ENCODE data around the gene CD247. TPM values are rescaled to one million over a fixed set of nuclear protein-coding genes. Genes with fewer than 3 reads are reported as not detected.

Gene CD247
- total RNA-seq, 1 donor from 2014 or later, result 9.8 TPM

DNA sequence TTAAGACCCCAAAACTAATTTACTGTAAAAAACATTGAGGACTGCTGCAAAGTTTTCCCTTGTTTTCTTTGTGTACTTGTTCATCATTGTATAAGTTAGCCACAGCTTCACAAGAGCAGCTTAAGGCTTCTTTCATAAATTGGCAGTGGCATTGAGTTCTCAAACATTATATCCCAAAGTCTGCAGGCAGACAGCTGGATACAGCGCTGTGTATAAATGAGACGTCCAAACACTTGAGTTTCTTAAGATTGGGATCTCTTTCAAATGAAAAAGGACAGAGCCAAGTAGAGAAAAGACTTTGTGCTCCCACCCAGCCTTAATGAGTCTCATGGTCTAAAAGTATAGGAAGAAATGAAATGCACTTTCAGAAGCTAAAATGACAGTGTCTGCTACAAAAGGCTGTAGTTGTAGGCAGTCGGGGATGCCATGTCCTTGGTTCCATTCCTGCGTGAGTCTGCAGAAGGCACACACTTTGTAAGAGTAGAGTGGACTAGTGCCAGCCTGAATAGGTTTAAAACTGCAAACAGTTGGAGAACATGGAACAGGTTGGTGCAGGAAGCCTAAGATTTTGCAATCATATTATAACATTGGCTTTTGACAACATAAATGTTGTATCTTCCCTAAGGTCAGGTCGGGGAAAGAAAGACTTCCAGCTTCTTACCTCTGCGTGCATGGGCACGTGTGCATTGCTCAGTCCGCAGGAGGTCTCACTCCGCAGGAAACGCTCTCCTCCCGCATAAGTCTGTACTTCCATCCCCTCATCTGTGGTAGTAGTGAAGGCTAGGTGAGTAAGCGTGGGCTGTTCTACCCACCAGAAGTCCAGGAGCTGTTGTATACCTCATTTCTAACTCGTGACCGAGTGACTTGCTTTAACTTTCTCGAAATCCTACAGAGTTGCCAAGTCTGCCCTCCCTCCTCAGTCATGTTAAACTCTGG, 94.4 kb downstream of the CD247 start:
- intact Hi-C loops (cut with DNase I), result no loop called here
- DNase-seq (ENCODE audit: extremely low spot score in 2 of 2), result no peak
- no peaks in the 10 kb centered on the region for H3K36me3 ChIP-seq
- TF ChIP-seq POLR2A (IDR thresholded peaks at IDR 0.05) (no peak), POLR2AphosphoS5 (IDR thresholded peaks at IDR 0.05; ENCODE audit: insufficient read depth in 1 of 2, low read depth in 1 of 2) (no peak)
- TF ChIP-seq, protein P1, sequence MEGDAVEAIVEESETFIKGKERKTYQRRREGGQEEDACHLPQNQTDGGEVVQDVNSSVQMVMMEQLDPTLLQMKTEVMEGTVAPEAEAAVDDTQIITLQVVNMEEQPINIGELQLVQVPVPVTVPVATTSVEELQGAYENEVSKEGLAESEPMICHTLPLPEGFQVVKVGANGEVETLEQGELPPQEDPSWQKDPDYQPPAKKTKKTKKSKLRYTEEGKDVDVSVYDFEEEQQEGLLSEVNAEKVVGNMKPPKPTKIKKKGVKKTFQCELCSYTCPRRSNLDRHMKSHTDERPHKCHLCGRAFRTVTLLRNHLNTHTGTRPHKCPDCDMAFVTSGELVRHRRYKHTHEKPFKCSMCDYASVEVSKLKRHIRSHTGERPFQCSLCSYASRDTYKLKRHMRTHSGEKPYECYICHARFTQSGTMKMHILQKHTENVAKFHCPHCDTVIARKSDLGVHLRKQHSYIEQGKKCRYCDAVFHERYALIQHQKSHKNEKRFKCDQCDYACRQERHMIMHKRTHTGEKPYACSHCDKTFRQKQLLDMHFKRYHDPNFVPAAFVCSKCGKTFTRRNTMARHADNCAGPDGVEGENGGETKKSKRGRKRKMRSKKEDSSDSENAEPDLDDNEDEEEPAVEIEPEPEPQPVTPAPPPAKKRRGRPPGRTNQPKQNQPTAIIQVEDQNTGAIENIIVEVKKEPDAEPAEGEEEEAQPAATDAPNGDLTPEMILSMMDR (IDR thresholded peaks at IDR 0.05), result no peak
- H3K4me3 ChIP-seq, result no peak overlapping the region
- no peaks in the 10 kb centered on the region for H3K9me3 ChIP-seq
- no peaks in the 10 kb centered on the region for H3K27me3 ChIP-seq
- peaks cover 21% of the 10 kb centered on the region for H3K4me1 ChIP-seq
- H3K27ac ChIP-seq, result no peak overlapping the region

DNA sequence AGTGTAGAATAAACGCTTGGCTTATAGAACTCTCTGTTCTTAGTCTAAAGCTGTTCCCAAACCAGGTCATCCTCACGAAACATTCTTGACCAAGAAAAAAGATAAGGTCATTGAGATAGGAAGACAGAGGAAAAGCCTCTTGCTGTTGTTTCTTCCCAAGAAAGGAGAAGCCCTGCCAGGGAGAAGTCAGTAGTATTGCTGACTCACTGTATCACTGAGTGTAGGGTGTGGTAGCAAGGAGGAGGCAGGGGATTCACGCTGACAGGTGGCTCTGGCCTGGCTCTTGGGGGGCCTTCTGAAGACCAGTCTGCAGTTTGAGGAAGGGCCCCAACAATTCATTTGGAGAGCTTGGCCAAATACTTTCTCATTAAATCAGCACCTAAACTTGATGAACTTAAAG, 97.8 kb downstream of the CD247 start:
- DNase-seq (ENCODE audit: extremely low spot score in 2 of 2), result no peak
- intact Hi-C loops (cut with DNase I), result no loop called here
- no peaks in the 10 kb centered on the region for H3K27me3 ChIP-seq
- H3K36me3 ChIP-seq, result peaks cover 0 to 13% of the 10 kb centered on the region in 2 donors
- no peak overlapping the region for H3K4me3 ChIP-seq
- no peaks in the 10 kb centered on the region for H3K9me3 ChIP-seq
- H3K4me1 ChIP-seq, result peaks cover 10% of the 10 kb centered on the region
- H3K27ac ChIP-seq, result no peak overlapping the region
- TF ChIP-seq POLR2A (IDR thresholded peaks at IDR 0.05), result no peak
- TF ChIP-seq, protein P1 (IDR thresholded peaks at IDR 0.05), result no peak
- no peak for TF ChIP-seq POLR2AphosphoS5 (IDR thresholded peaks at IDR 0.05; ENCODE audit: insufficient read depth in 1 of 2, low read depth in 1 of 2)

DNA sequence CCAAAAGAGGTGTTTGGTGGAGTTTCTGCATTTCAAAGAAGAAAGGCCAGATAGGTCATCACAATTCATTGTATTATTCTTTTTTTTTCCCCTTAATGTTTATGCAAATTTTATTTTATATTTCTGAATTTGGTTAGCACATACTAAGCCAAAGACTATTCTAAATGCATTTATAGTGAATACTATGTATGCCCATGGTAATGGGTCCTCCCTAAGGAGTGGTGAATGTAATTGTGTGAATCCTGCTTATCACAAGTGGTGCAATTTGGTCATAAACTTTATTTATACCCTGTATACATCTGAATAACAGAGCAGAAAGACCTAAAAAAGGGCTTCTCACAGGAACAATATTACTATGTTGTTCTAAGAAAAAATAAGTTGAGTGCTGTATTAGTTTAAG, 99.1 kb downstream of the CD247 start:
- Histone ChIP-seq H3K27me3 (no peaks in the 10 kb centered on the region), H3K27ac (no peak overlapping the region), H3K4me1 (peaks cover 10% of the 10 kb centered on the region), H3K9me3 (no peaks in the 10 kb centered on the region), H3K36me3 (peaks cover 0 to 13% of the 10 kb centered on the region in 2 donors), H3K4me3 (no peak overlapping the region)
- intact Hi-C loops (cut with DNase I), result no loop called here
- no peak for TF ChIP-seq POLR2AphosphoS5 (IDR thresholded peaks at IDR 0.05; ENCODE audit: insufficient read depth in 1 of 2, low read depth in 1 of 2)
- TF ChIP-seq, protein P1 (IDR thresholded peaks at IDR 0.05), result no peak
- no peak for TF ChIP-seq POLR2A (IDR thresholded peaks at IDR 0.05)
- no peak for DNase-seq (ENCODE audit: extremely low spot score in 2 of 2)

DNA sequence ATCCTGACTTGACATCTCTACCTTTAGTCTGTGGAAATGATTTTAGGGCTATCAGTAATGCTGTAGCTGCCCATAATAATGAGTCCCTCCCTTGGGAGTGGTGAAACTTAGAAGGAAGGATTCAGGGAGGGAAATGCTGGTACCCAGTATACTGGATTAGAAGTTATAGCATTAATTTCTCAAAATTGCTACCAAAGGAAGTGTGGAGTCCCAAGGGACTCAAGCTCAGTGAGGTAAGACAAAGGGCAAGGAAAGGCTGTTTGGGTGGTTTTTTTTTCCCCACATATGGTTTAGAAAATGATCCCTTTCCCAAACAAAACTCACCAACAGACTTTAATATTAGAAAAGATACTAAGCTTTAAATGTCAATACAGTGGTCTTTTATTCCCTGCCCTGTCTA, 99.9 kb downstream of the CD247 start:
- H3K9me3 ChIP-seq, result no peaks in the 10 kb centered on the region
- peaks cover 4% of the 10 kb centered on the region for H3K4me1 ChIP-seq
- intact Hi-C loops (cut with DNase I), result no loop called here
- H3K36me3 ChIP-seq, result peaks cover 0 to 13% of the 10 kb centered on the region in 2 donors
- no peak for TF ChIP-seq POLR2A (IDR thresholded peaks at IDR 0.05)
- TF ChIP-seq, protein P1 (IDR thresholded peaks at IDR 0.05), result no peak
- TF ChIP-seq POLR2AphosphoS5 (IDR thresholded peaks at IDR 0.05; ENCODE audit: insufficient read depth in 1 of 2, low read depth in 1 of 2), result no peak
- H3K27ac ChIP-seq, result no peak overlapping the region
- DNase-seq (ENCODE audit: extremely low spot score in 2 of 2), result no peak
- no peak overlapping the region for H3K4me3 ChIP-seq
- no peaks in the 10 kb centered on the region for H3K27me3 ChIP-seq

DNA sequence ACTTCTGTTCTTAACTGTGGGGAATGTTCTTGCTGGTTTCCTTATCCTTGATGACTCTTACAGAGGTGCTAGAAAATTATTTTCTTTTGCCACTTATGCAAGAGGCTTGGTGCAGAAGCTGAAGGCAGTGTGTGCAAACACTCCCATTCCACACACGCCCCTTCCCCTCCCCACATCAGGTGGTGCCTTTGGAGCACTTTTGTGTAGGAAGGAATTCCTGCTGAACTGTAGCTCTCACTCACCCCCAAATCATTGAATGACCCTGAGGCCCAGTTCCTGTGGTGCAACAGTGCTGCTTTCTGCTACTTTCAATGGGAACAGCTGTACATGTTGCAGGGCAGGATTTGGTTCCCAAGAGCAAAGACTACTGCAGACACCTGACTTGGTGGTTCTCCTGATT, 101.8 kb downstream of the CD247 start:
- peaks cover 0 to 24% of the 10 kb centered on the region in 2 donors for H3K36me3 ChIP-seq
- DNase-seq (ENCODE audit: extremely low spot score in 2 of 2), result no peak
- intact Hi-C loops (cut with DNase I), result no loop called here

More for the DNA sequence above, 101.8 kb downstream of the CD247 start:
- H3K9me3 ChIP-seq, result no peaks in the 10 kb centered on the region
- H3K4me3 ChIP-seq, result no peak overlapping the region
- no peaks in the 10 kb centered on the region for H3K4me1 ChIP-seq
- TF ChIP-seq POLR2AphosphoS5 (IDR thresholded peaks at IDR 0.05; ENCODE audit: insufficient read depth in 1 of 2, low read depth in 1 of 2), result no peak
- no peak for TF ChIP-seq POLR2A (IDR thresholded peaks at IDR 0.05)
- TF ChIP-seq, protein P1 (IDR thresholded peaks at IDR 0.05), result no peak
- no peaks in the 10 kb centered on the region for H3K27me3 ChIP-seq
- no peak overlapping the region for H3K27ac ChIP-seq

Data from vagina (tissue), 2 donors.